ENCODE data around the gene TEPSIN. TPM values are rescaled to one million over a fixed set of nuclear protein-coding genes. Genes with fewer than 3 reads are reported as not detected.

Gene TEPSIN
- total RNA-seq, 1 experiment from 2014 or later, result 14.5 TPM

DNA sequence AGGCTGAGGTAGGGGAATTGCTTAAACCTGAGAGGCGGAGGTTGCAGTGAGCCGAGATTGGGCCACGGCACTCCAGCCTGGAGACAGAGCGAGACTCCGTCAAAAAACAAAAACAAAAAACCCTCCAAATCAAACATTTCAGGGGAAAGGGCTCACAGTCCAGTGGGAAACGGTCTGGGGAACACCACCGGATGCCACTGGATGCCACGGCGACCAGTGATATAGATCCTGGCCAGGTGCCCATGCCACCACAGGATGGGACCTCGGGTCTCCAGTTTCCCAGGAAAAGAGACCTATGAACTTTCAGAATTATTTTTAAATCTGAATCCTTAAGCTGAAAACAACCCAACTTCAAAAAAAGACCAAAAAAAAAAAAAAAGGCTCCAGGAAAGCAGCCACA lies 28.4 kb downstream of the TEPSIN start:
- Histone ChIP-seq H3K27ac (ENCODE audit: low read length) (no peak overlapping the region), H3K9ac (ENCODE audit: low read length) (no peak overlapping the region), H2AFZ (ENCODE audit: low read length) (no peak overlapping the region), H4K20me1 (ENCODE audit: insufficient read depth, low read depth, low read length) (no peaks in the 10 kb centered on the region), H3K4me3 (ENCODE audit: low read length) (no peak overlapping the region), H3K9me3 (ENCODE audit: low read length) (no peaks in the 10 kb centered on the region), H3K79me2 (ENCODE audit: low read length) (no peaks in the 10 kb centered on the region), H3K4me2 (ENCODE audit: low read depth, low read length, poor library complexity, severe bottlenecking) (no peak overlapping the region), H3K36me3 (ENCODE audit: insufficient read depth, low read length) (no peaks in the 10 kb centered on the region), H3K9me2 (replicated peaks; ENCODE audit: insufficient read depth, low read length) (no peaks in the 10 kb centered on the region), H3K4me1 (ENCODE audit: low read length) (no peaks in the 10 kb centered on the region; the same call in 1 of the 2 replicates), H3K27me3 (ENCODE audit: low read length) (no peaks in the 10 kb centered on the region)
- DNase-seq, result no peak

DNA sequence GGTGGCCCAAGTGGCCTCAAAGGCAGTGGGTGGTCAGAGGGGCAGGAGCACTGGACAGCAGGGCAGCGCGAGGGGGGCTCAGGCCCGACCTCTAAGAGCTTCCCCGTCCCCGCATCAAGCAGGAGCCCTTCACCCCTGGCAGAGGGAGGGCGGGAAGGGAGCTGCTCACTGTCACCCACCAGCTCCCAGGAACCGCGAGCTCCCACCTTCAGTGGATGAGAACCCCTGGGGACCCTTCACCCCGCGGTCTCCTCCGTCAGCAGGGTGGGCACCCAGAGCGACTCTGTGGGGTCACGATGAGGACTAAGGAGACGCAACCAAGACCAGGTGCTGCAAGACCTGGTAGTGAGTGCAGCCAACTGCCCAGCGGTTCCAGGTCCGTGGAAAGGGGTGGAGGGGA lies 29.7 kb downstream of the TEPSIN start:
- H3K4me3 ChIP-seq (ENCODE audit: low read length), result no peak overlapping the region
- H3K4me1 ChIP-seq (ENCODE audit: low read length), result no peaks in the 10 kb centered on the region; the same call in 1 of the 2 replicates
- H3K9me2 ChIP-seq (replicated peaks; ENCODE audit: insufficient read depth, low read length), result no peaks in the 10 kb centered on the region
- no peak overlapping the region for H3K4me2 ChIP-seq (ENCODE audit: low read depth, low read length, poor library complexity, severe bottlenecking)
- H2AFZ ChIP-seq (ENCODE audit: low read length), result no peak overlapping the region
- no peak overlapping the region for H3K27ac ChIP-seq (ENCODE audit: low read length)
- no peaks in the 10 kb centered on the region for H3K36me3 ChIP-seq (ENCODE audit: insufficient read depth, low read length)
- no peaks in the 10 kb centered on the region for H4K20me1 ChIP-seq (ENCODE audit: insufficient read depth, low read depth, low read length)
- H3K9me3 ChIP-seq (ENCODE audit: low read length), result no peaks in the 10 kb centered on the region
- H3K9ac ChIP-seq (ENCODE audit: low read length), result no peak overlapping the region
- no peak for DNase-seq
- no peaks in the 10 kb centered on the region for H3K27me3 ChIP-seq (ENCODE audit: low read length)
- no peaks in the 10 kb centered on the region for H3K79me2 ChIP-seq (ENCODE audit: low read length)

DNA sequence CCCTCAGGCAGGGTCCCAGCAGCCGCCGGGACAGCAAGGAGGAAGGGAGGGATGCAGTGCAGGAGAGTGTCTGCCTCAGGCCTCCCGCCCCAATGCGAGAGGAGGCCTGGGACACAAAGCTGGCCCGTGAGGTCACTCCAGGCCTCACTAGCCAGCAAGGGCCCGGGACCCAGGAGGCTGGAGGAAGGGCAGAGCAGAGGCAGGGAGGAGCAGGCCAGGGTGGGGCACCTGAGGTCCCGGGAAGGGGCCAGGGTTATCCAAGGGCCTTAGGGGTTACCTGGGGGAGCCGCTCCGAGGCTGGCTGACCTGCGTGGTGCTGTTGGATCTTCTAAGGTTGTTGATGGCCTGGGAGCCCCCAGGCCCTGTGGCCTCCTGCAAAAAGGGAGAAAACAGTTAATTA lies 30.2 kb downstream of the TEPSIN start:
- no peaks in the 10 kb centered on the region for H3K27me3 ChIP-seq (ENCODE audit: low read length)
- no peaks in the 10 kb centered on the region for H3K9me2 ChIP-seq (replicated peaks; ENCODE audit: insufficient read depth, low read length)
- no peak overlapping the region for H3K4me2 ChIP-seq (ENCODE audit: low read depth, low read length, poor library complexity, severe bottlenecking)
- no peaks in the 10 kb centered on the region for H3K9me3 ChIP-seq (ENCODE audit: low read length)
- H3K27ac ChIP-seq (ENCODE audit: low read length), result no peak overlapping the region
- no peaks in the 10 kb centered on the region for H3K36me3 ChIP-seq (ENCODE audit: insufficient read depth, low read length)
- no peak overlapping the region for H3K9ac ChIP-seq (ENCODE audit: low read length)
- no peak overlapping the region for H2AFZ ChIP-seq (ENCODE audit: low read length)
- no peaks in the 10 kb centered on the region; the same call in 1 of the 2 replicates for H3K4me1 ChIP-seq (ENCODE audit: low read length)
- H3K4me3 ChIP-seq (ENCODE audit: low read length), result no peak overlapping the region
- no peaks in the 10 kb centered on the region for H4K20me1 ChIP-seq (ENCODE audit: insufficient read depth, low read depth, low read length)
- no peak for DNase-seq
- H3K79me2 ChIP-seq (ENCODE audit: low read length), result no peaks in the 10 kb centered on the region

DNA sequence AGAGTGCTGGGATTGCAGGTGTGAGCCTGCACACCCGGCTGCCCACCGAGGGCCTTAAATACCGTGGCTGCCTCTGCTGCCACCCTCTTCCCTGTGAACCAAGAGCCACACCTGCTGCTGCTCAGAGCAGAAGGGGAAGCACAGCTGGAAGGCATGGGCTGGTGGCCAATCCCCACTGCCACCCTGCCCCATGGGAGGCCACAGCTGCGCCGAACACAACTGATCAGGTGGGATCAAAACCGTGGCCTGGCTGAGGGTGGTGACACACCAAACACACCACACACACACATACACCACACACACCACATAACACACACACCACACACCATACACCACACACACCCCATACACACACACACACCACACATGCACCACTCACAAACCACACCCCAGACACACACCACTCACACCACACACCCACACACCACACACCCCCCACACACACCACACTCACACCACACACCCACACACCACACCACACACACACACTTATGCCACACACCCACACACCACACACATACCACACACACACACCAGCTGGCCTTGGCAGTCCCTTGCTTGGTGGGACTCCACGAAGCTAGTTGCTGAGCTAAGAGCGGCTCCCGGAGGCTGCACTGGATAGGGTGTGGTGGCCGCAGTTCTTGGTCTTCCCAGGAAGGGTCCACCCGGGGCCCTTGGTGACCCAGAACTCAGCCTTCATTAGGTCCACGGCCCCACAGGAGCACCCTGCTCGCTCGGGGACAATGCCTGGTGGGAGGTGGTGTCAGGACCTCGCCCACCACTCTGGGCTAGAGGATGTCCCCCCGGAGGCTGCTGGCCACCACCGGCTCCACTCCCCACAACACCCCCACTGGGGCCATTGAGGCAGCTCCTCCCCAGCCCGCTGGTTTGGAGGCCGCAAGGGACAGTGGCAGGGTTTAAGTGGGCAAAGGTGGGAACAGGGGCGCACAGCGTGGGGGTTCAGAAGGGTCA lies 31.0 kb downstream of the TEPSIN start:
- Histone ChIP-seq H3K9me3 (ENCODE audit: low read length) (no peaks in the 10 kb centered on the region), H3K4me2 (ENCODE audit: low read depth, low read length, poor library complexity, severe bottlenecking) (no peak overlapping the region), H3K27ac (ENCODE audit: low read length) (no peak overlapping the region), H3K9me2 (replicated peaks; ENCODE audit: insufficient read depth, low read length) (no peaks in the 10 kb centered on the region), H3K36me3 (ENCODE audit: insufficient read depth, low read length) (no peaks in the 10 kb centered on the region), H4K20me1 (ENCODE audit: insufficient read depth, low read depth, low read length) (no peaks in the 10 kb centered on the region), H3K9ac (ENCODE audit: low read length) (no peak overlapping the region), H3K79me2 (ENCODE audit: low read length) (no peaks in the 10 kb centered on the region), H3K4me1 (ENCODE audit: low read length) (no peaks in the 10 kb centered on the region; the same call in 1 of the 2 replicates), H2AFZ (ENCODE audit: low read length) (no peak overlapping the region), H3K27me3 (ENCODE audit: low read length) (no peaks in the 10 kb centered on the region), H3K4me3 (ENCODE audit: low read length) (no peak overlapping the region)
- DNase-seq, result peak; percentile 68

DNA sequence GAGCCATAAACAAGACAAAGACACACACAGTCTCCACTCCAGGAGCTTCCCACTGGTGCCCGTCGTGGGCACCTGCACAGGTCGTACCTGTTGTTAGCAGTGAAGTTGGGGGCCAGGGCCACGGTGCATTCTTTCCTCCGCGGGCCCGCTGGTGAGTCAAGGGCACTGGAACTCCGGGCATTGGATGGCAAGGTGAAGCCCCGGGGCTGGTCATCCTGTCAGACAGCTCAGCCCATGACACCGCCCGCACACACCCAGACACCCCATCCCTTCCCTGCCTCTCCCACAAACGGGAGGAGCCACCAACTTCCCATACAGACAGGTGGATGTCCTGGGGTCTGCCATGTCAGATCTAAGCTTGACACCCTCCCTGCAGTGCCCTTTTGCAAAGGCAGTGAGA lies 32.2 kb downstream of the TEPSIN start:
- Histone ChIP-seq H3K36me3 (ENCODE audit: insufficient read depth, low read length) (no peaks in the 10 kb centered on the region), H3K79me2 (ENCODE audit: low read length) (no peaks in the 10 kb centered on the region), H3K9me2 (replicated peaks; ENCODE audit: insufficient read depth, low read length) (no peaks in the 10 kb centered on the region), H3K4me1 (ENCODE audit: low read length) (no peaks in the 10 kb centered on the region; the same call in 1 of the 2 replicates), H3K4me3 (ENCODE audit: low read length) (no peak overlapping the region), H4K20me1 (ENCODE audit: insufficient read depth, low read depth, low read length) (no peaks in the 10 kb centered on the region), H3K9me3 (ENCODE audit: low read length) (no peaks in the 10 kb centered on the region), H3K27ac (ENCODE audit: low read length) (no peak overlapping the region), H3K9ac (ENCODE audit: low read length) (no peak overlapping the region), H3K4me2 (ENCODE audit: low read depth, low read length, poor library complexity, severe bottlenecking) (no peak overlapping the region), H2AFZ (ENCODE audit: low read length) (no peak overlapping the region), H3K27me3 (ENCODE audit: low read length) (no peaks in the 10 kb centered on the region)
- DNase-seq, result no peak

DNA sequence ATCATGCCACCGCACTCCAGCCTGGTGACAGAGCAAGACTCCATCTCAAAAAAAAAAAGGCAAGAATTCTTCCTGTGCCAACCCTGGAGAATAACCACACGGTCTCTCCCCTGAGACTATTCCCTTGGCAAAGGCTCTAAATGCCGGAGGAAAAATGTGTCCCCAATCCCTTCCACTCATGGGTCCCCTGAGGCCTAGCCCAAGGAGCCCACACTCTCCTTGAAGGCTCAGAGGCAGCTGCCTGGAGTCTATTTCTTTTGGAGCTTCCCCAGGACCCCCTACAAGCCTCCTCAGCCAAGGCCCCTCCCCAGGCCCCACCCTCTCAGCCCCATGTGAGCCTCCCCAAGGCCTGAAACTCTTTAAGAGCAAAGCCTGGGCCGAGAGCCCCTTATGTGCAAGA lies 32.7 kb downstream of the TEPSIN start:
- Histone ChIP-seq H3K9me3 (ENCODE audit: low read length) (no peaks in the 10 kb centered on the region), H3K4me3 (ENCODE audit: low read length) (no peak overlapping the region), H3K79me2 (ENCODE audit: low read length) (no peaks in the 10 kb centered on the region), H3K27ac (ENCODE audit: low read length) (no peak overlapping the region), H2AFZ (ENCODE audit: low read length) (no peak overlapping the region), H3K9ac (ENCODE audit: low read length) (no peak overlapping the region), H3K27me3 (ENCODE audit: low read length) (no peaks in the 10 kb centered on the region), H3K4me1 (ENCODE audit: low read length) (peaks cover 3% of the 10 kb centered on the region), H3K4me2 (ENCODE audit: low read depth, low read length, poor library complexity, severe bottlenecking) (no peak overlapping the region), H3K36me3 (ENCODE audit: insufficient read depth, low read length) (no peaks in the 10 kb centered on the region), H3K9me2 (replicated peaks; ENCODE audit: insufficient read depth, low read length) (no peaks in the 10 kb centered on the region), H4K20me1 (ENCODE audit: insufficient read depth, low read depth, low read length) (no peaks in the 10 kb centered on the region)
- DNase-seq, result no peak

DNA sequence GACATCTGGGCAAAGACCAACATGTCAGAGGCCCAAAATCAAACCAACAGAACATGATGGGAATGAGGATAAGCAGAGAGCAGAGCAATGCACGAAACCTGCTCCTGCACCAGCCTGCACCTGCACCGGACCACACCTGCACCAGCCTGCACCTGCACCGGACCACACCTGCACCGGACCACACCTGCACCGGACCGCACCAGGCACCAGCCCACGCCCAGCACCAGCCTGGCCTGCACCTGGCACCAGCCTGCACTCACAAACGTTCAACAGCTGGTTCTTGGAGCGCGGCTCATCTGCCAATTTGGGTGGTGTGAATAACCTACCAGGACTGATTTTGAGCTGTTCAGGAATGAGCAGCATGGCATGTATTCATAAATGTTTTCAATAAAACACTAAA lies 34.3 kb downstream of the TEPSIN start:
- H4K20me1 ChIP-seq (ENCODE audit: insufficient read depth, low read depth, low read length), result 0 out of 2 replicates have a peak, but pooled peaks cover 2% of the 10 kb centered on the region
- H3K4me3 ChIP-seq (ENCODE audit: low read length), result no peak overlapping the region
- H3K4me2 ChIP-seq (ENCODE audit: low read depth, low read length, poor library complexity, severe bottlenecking), result no peak overlapping the region
- H3K9me2 ChIP-seq (replicated peaks; ENCODE audit: insufficient read depth, low read length), result no peaks in the 10 kb centered on the region
- no peaks in the 10 kb centered on the region for H3K36me3 ChIP-seq (ENCODE audit: insufficient read depth, low read length)
- no peak for DNase-seq
- no peak overlapping the region for H3K9ac ChIP-seq (ENCODE audit: low read length)
- no peaks in the 10 kb centered on the region for H3K79me2 ChIP-seq (ENCODE audit: low read length)
- no peaks in the 10 kb centered on the region for H3K9me3 ChIP-seq (ENCODE audit: low read length)
- H3K27me3 ChIP-seq (ENCODE audit: low read length), result no peaks in the 10 kb centered on the region
- H2AFZ ChIP-seq (ENCODE audit: low read length), result no peak overlapping the region
- H3K27ac ChIP-seq (ENCODE audit: low read length), result no peak overlapping the region
- peaks cover 6% of the 10 kb centered on the region for H3K4me1 ChIP-seq (ENCODE audit: low read length)

DNA sequence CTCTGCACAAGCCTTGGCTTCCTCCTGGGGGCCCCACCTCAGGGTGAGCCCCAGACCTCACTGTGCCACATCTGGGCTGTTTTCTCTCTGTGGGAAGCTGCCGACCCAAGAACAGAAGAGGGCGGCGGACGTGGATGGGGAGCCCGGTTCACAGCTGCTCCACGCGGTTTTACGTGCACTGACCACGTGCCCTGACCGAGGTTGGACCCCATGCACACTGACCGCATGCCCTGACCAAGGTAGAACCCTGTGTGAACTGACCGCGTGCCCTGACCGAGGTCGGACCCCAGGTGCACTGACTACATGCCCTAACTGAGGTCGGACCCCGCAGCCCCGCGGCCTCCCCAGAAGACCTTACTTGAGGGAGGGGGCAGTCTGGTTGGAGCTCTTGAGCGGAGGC lies 35.7 kb downstream of the TEPSIN start:
- H3K27me3 ChIP-seq (ENCODE audit: low read length), result no peaks in the 10 kb centered on the region
- no peak overlapping the region for H3K9ac ChIP-seq (ENCODE audit: low read length)
- no peaks in the 10 kb centered on the region for H3K79me2 ChIP-seq (ENCODE audit: low read length)
- no peak overlapping the region for H3K4me2 ChIP-seq (ENCODE audit: low read depth, low read length, poor library complexity, severe bottlenecking)
- no peaks in the 10 kb centered on the region for H3K9me2 ChIP-seq (replicated peaks; ENCODE audit: insufficient read depth, low read length)
- no peaks in the 10 kb centered on the region for H3K36me3 ChIP-seq (ENCODE audit: insufficient read depth, low read length)
- H3K9me3 ChIP-seq (ENCODE audit: low read length), result no peaks in the 10 kb centered on the region
- H3K4me3 ChIP-seq (ENCODE audit: low read length), result no peak overlapping the region
- H2AFZ ChIP-seq (ENCODE audit: low read length), result no peak overlapping the region
- no peak overlapping the region for H3K27ac ChIP-seq (ENCODE audit: low read length)
- H3K4me1 ChIP-seq (ENCODE audit: low read length), result peaks cover 6% of the 10 kb centered on the region
- 0 out of 2 replicates have a peak, but pooled peaks cover 2% of the 10 kb centered on the region for H4K20me1 ChIP-seq (ENCODE audit: insufficient read depth, low read depth, low read length)
- no peak for DNase-seq

Data from Karpas-422 (cell line).